ENCODE data around the gene SIMC1.
A peak's percentile ranks its signal among the peaks of the same experiment; 100 is the strongest.

Gene SIMC1

GRCh38 chr5:176364765-176365350 is 126.6 kb downstream of the SIMC1 start:
- DNase-seq (ENCODE audit: low spot score) (no peak), ATAC-seq (ENCODE audit: low read depth) (peak; percentile 1; the same call in 2 of the 3 replicates)
- Histone ChIP-seq H3K9me3 (ENCODE audit: severe bottlenecking) (no peaks in the 10 kb centered on the region), H3K4me1 (ENCODE audit: insufficient read depth, poor library complexity, severe bottlenecking) (peaks cover 6% of the 10 kb centered on the region), H3K27me3 (ENCODE audit: insufficient read depth, poor library complexity, severe bottlenecking) (no peaks in the 10 kb centered on the region), H3K4me3 (ENCODE audit: severe bottlenecking) (peak overlapping the region; percentile 61), H3K36me3 (ENCODE audit: low read depth) (peaks cover 11% of the 10 kb centered on the region), H3K27ac (ENCODE audit: poor library complexity, severe bottlenecking) (peak overlapping the region; percentile 38)
- TF ChIP-seq CTCF (IDR thresholded peaks at IDR 0.05; ENCODE audit: poor library complexity, severe bottlenecking) = no peak

- no peak for TF ChIP-seq CTCF (IDR thresholded peaks at IDR 0.05; ENCODE audit: poor library complexity, severe bottlenecking)
- peak; percentile 78 for DNase-seq (ENCODE audit: low spot score)
- H3K4me3 ChIP-seq (ENCODE audit: severe bottlenecking) = peak within 1 kb of the TSS; percentile 61
- H3K27ac ChIP-seq (ENCODE audit: poor library complexity, severe bottlenecking) = peak within 1 kb of the TSS; percentile 38
- H3K36me3 ChIP-seq (ENCODE audit: low read depth) = peaks cover 17% of the 10 kb centered on the region
- ATAC-seq (ENCODE audit: low read depth) = peak; percentile 43
- H3K9me3 ChIP-seq (ENCODE audit: severe bottlenecking) = no peaks in the 10 kb centered on the region
- peaks cover under 1% of the 10 kb centered on the region for H3K4me1 ChIP-seq (ENCODE audit: insufficient read depth, poor library complexity, severe bottlenecking)
- H3K27me3 ChIP-seq (ENCODE audit: insufficient read depth, poor library complexity, severe bottlenecking) = no peaks in the 10 kb centered on the region
Measured at GRCh38 chr5:176365351-176366231, 127.4 kb downstream of the SIMC1 start, which contains the start of gene ARL10. Gene ARL10 (plus strand): TSS chr5:176365487. CDS start chr5:176365564, 77 bp downstream.

GRCh38 chr5:176366232-176366894 is 128.1 kb downstream of the SIMC1 start:
- peak overlapping the region; percentile 38 for H3K27ac ChIP-seq (ENCODE audit: poor library complexity, severe bottlenecking)
- no peak; the same call in 1 of the 3 replicates for ATAC-seq (ENCODE audit: low read depth)
- no peaks in the 10 kb centered on the region for H3K9me3 ChIP-seq (ENCODE audit: severe bottlenecking)
- no peaks in the 10 kb centered on the region for H3K27me3 ChIP-seq (ENCODE audit: insufficient read depth, poor library complexity, severe bottlenecking)
- peak overlapping the region; percentile 61 for H3K4me3 ChIP-seq (ENCODE audit: severe bottlenecking)
- DNase-seq (ENCODE audit: low spot score) = peak; percentile 77
- TF ChIP-seq CTCF (IDR thresholded peaks at IDR 0.05; ENCODE audit: poor library complexity, severe bottlenecking) = no peak
- H3K4me1 ChIP-seq (ENCODE audit: insufficient read depth, poor library complexity, severe bottlenecking) = no peaks in the 10 kb centered on the region
- H3K36me3 ChIP-seq (ENCODE audit: low read depth) = peaks cover 22% of the 10 kb centered on the region

GRCh38 chr5:176368726-176369125 is 130.5 kb downstream of the SIMC1 start:
- DNase-seq (ENCODE audit: low spot score) (no peak), ATAC-seq (ENCODE audit: low read depth) (no peak)
- H3K4me1 ChIP-seq (ENCODE audit: insufficient read depth, poor library complexity, severe bottlenecking) = no peaks in the 10 kb centered on the region
- H3K36me3 ChIP-seq (ENCODE audit: low read depth) = peaks cover 22% of the 10 kb centered on the region
- H3K9me3 ChIP-seq (ENCODE audit: severe bottlenecking) = no peaks in the 10 kb centered on the region
- H3K27me3 ChIP-seq (ENCODE audit: insufficient read depth, poor library complexity, severe bottlenecking) = no peaks in the 10 kb centered on the region
- TF ChIP-seq CTCF (IDR thresholded peaks at IDR 0.05; ENCODE audit: poor library complexity, severe bottlenecking) = no peak
- no peak overlapping the region for H3K4me3 ChIP-seq (ENCODE audit: severe bottlenecking)
- H3K27ac ChIP-seq (ENCODE audit: poor library complexity, severe bottlenecking) = no peak overlapping the region

All from RWPE2 (cell line).